OCI-LY3 (cell line): ENCODE results near the gene RHOT2.

ENCODE experiments used
- EZH2phosphoT487 ChIP-seq: fragments of 200-600 bp; shearing (Covaris generic); IDR thresholded peaks from 2 replicates; pipeline ENCODE4 v1.6.1; 2018; ENCODE audit warnings: antibody characterized with exemption, mixed run types, low read depth
- TF ChIP-seq, protein P1 (sequence below): fragments of 200-600, 300-600 bp; sonication (generic); IDR thresholded peaks from 2 replicates; pipeline ENCODE4 v1.5.1; 2014; ENCODE audit warnings: antibody characterized with exemption, low read length, low read depth

DNA sequence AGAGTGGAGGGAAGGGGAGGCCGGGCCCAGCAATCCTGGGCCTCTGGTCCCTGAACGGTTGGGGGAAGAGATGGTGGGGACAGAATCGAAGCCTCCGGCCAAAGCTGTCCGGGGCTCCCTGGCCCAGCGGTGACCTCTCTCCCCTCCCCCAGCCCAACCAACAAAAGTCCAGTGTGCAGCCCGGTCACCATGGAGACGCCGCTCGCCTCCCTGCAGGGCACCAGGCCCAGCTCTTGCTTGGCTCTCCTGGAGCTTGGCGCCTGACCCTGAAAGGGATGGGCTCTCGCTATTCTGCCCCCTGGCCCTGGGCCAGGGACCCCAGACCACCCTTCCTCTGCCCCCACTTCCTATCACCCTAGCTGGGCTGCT lies 48.3 kb downstream of the RHOT2 start:
- TF ChIP-seq, protein P1, sequence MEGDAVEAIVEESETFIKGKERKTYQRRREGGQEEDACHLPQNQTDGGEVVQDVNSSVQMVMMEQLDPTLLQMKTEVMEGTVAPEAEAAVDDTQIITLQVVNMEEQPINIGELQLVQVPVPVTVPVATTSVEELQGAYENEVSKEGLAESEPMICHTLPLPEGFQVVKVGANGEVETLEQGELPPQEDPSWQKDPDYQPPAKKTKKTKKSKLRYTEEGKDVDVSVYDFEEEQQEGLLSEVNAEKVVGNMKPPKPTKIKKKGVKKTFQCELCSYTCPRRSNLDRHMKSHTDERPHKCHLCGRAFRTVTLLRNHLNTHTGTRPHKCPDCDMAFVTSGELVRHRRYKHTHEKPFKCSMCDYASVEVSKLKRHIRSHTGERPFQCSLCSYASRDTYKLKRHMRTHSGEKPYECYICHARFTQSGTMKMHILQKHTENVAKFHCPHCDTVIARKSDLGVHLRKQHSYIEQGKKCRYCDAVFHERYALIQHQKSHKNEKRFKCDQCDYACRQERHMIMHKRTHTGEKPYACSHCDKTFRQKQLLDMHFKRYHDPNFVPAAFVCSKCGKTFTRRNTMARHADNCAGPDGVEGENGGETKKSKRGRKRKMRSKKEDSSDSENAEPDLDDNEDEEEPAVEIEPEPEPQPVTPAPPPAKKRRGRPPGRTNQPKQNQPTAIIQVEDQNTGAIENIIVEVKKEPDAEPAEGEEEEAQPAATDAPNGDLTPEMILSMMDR: no peak
- no peak for TF ChIP-seq EZH2phosphoT487
